A673 (cell line): ENCODE measurements around the gene SCYGR4. TPM values are rescaled to one million over a fixed set of nuclear protein-coding genes. Genes with fewer than 3 reads are reported as not detected.
"Not testable (repeated sequence)": the region's sequence is repeated elsewhere in the genome, so short reads cannot be mapped to it uniquely, and the experiment has no call there.

ENCODE experiments used
- BruUV-seq: library from RNA; stranded (reverse); fragments of 400-500 nt; replicated peaks from 2 replicates; lab custom pipeline; 2021; lab: Mats Ljungman, UMichigan
- CTCF ChIA-PET: fragments of 300-600 bp; sonication (Branson Sonifier 250); formaldehyde crosslinking; loops from one replicate; lab custom pipeline; 2022; ENCODE audit warnings: antibody characterized with exemption; lab: Charles Lee
- POLR2A ChIA-PET: fragments of 300-600 bp; sonication (Branson Sonifier 250); formaldehyde crosslinking; loops from one replicate; lab custom pipeline; 2022; ENCODE audit warnings: antibody characterized with exemption; ENCODE audit not compliant: low non-redundant PET; lab: Charles Lee
- DNase-seq: peaks from one replicate; pipeline ENCODE4 v3.0.0-alpha.2; 2015; ENCODE audit warnings: low spot score
- H3K27ac ChIP-seq: fragments of 200-600 bp; sonication (generic); 2 replicates; pipeline ENCODE4 v1.5.1; 2016; ENCODE audit warnings: mixed run types, low read depth, mild to moderate bottlenecking, mixed read lengths, antibody characterized with exemption, low read length; ENCODE audit not compliant: poor library complexity, severe bottlenecking
- H3K27me3 ChIP-seq: fragments of 200-600 bp; sonication (generic); replicated peaks from 2 replicates; pipeline ENCODE4 v1.6.1; 2017; ENCODE audit warnings: mixed run types, low read depth, mild to moderate bottlenecking, mixed read lengths, antibody characterized with exemption, low read length; ENCODE audit not compliant: insufficient read depth, poor library complexity
- H3K36me3 ChIP-seq: fragments of 200-600 bp; sonication (generic); 2 replicates; pipeline ENCODE4 v1.6.1; 2016; ENCODE audit warnings: mixed run types, mild to moderate bottlenecking, mixed read lengths, antibody characterized with exemption, low read length; ENCODE audit not compliant: insufficient read depth, poor library complexity, severe bottlenecking
- H3K4me1 ChIP-seq: fragments of 200-600 bp; sonication (generic); 2 replicates; pipeline ENCODE4 v1.6.1; 2017; ENCODE audit warnings: mixed run types, mild to moderate bottlenecking, mixed read lengths, antibody characterized with exemption, low read length; ENCODE audit not compliant: insufficient read depth, poor library complexity, severe bottlenecking
- H3K4me3 ChIP-seq: fragments of 200-600 bp; sonication (generic); 2 replicates; pipeline ENCODE4 v1.5.1; 2016; ENCODE audit warnings: low read depth, mixed run types, mild to moderate bottlenecking, mixed read lengths, low read length; ENCODE audit not compliant: poor library complexity, severe bottlenecking
- H3K9me3 ChIP-seq: fragments of 200-600 bp; sonication (generic); 2 replicates; pipeline ENCODE4 v1.6.1; 2016; ENCODE audit warnings: mixed run types, low read depth, mild to moderate bottlenecking, mixed read lengths, antibody characterized with exemption, low read length; ENCODE audit not compliant: poor library complexity, severe bottlenecking
- CTCF ChIP-seq: fragments of 300-800, 200-600 bp; sonication (generic); conservative IDR thresholded peaks from 2 replicates; pipeline ENCODE4 v1.5.1; 2017; ENCODE audit warnings: low read depth, mild to moderate bottlenecking, antibody characterized with exemption, low read length, moderate library complexity, mixed read lengths
- EZH2 ChIP-seq: fragments of 200-600 bp; sonication (generic); IDR thresholded peaks from 2 replicates; pipeline ENCODE4 v1.6.1; 2017; ENCODE audit warnings: borderline replicate concordance, low read depth, mild to moderate bottlenecking, mixed read lengths, antibody characterized with exemption, low read length; ENCODE audit not compliant: poor library complexity, severe bottlenecking
- intact Hi-C: fragments of 100-400 bp; cut with micrococcal nuclease; formaldehyde crosslinking; loops from one replicate; pipeline ENCODE4 v1.10.0; 2022; ENCODE audit not compliant: unreplicated experiment
- total RNA-seq: library from RNA; stranded (reverse); gene quantifications from 2 replicates; pipeline ENCODE4 v1.2.3, GENCODE V29; 2021

The SCYGR4 gene
- total RNA-seq, 1 experiment from 2014 or later: not detected

GRCh38 chr2:227597998-227598397 lies 19.3 kb upstream of the SCYGR4 start:
- CTCF ChIA-PET: no interaction called here
- no peaks in the 10 kb centered on the region for H3K27me3 ChIP-seq
- H3K36me3 ChIP-seq: no peaks in the 10 kb centered on the region
- no TSS peak for BruUV-seq
- DNase-seq: no peak
- H3K4me3 ChIP-seq: no peak overlapping the region
- no peaks in the 10 kb centered on the region for H3K4me1 ChIP-seq
- POLR2A ChIA-PET: no interaction called here
- H3K9me3 ChIP-seq: no peaks in the 10 kb centered on the region
- no peak overlapping the region for H3K27ac ChIP-seq
- TF ChIP-seq EZH2: no peak
- no peak for TF ChIP-seq CTCF
- intact Hi-C loops: no loop called here

- H3K4me3 ChIP-seq, DNase-seq, intact Hi-C loops, H3K36me3 ChIP-seq, H3K9me3 ChIP-seq, H3K27me3 ChIP-seq, BruUV-seq, H3K4me1 ChIP-seq, H3K27ac ChIP-seq, POLR2A ChIA-PET, CTCF ChIA-PET: not testable (repeated sequence)
These were observed 18.3 kb upstream of the SCYGR4 start, which contains the start of gene SCYGR2 for GRCh38 chr2:227598835-227599503. SCYGR2 (plus strand) TSS chr2:227598893; CDS start chr2:227598893, 0 bp downstream.

GRCh38 chr2:227602358-227602757 lies 14.9 kb upstream of the SCYGR4 start:
- TF ChIP-seq CTCF (no peak), EZH2 (no peak)
- POLR2A ChIA-PET: no interaction called here
- DNase-seq: no peak
- H3K9me3 ChIP-seq: no peaks in the 10 kb centered on the region
- H3K27ac ChIP-seq: no peak overlapping the region
- intact Hi-C loops: no loop called here
- no peaks in the 10 kb centered on the region for H3K27me3 ChIP-seq
- H3K36me3 ChIP-seq: no peaks in the 10 kb centered on the region
- H3K4me3 ChIP-seq: no peak overlapping the region
- BruUV-seq: no TSS peak
- CTCF ChIA-PET: no interaction called here
- H3K4me1 ChIP-seq: no peaks in the 10 kb centered on the region

- no peak overlapping the region for H3K27ac ChIP-seq
- ChIA-PET CTCF (no interaction called here), POLR2A (no interaction called here)
- DNase-seq: no peak
- no TSS peak for BruUV-seq
- H3K27me3 ChIP-seq: no peaks in the 10 kb centered on the region
- no peaks in the 10 kb centered on the region for H3K9me3 ChIP-seq
- no peak overlapping the region for H3K4me3 ChIP-seq
- H3K4me1 ChIP-seq: no peaks in the 10 kb centered on the region
- no peaks in the 10 kb centered on the region for H3K36me3 ChIP-seq
- TF ChIP-seq CTCF (no peak), EZH2 (no peak)
- intact Hi-C loops: no loop called here
These were observed 10.8 kb upstream of the SCYGR4 start for GRCh38 chr2:227606476-227606875.
